HepG2 (cell line): ENCODE data around the gene SEMA3F. TPM values are rescaled to one million over a fixed set of nuclear protein-coding genes. Genes with fewer than 3 reads are reported as not detected.

Experiments
- ATAC-seq: fragments of 200-7000 bp; cut with Tn5 transposase; 3 replicates; pipeline ENCODE4 v1.9.1; 2020; ENCODE audit warnings: mild to moderate bottlenecking, moderate library complexity
- BruUV-seq: library from RNA; stranded (reverse); fragments of 400-500 nt; replicated peaks from 2 replicates; lab custom pipeline; 2021; lab: Mats Ljungman, UMichigan
- CTCF ChIA-PET: fragments of 300-600 bp; formaldehyde crosslinking; extraction: SDS; loops from one replicate; lab custom pipeline; 2021; ENCODE audit warnings: low total read pairs, inconsistent platforms, low intra/inter-chr PET ratio; lab: Yijun Ruan, JAX
- POLR2A ChIA-PET: fragments of 350-600 bp; sonication (Branson Sonifier 250); formaldehyde crosslinking; loops from one replicate; lab custom pipeline; 2020; ENCODE audit warnings: antibody characterized with exemption, inconsistent platforms; lab: Yijun Ruan, JAX
- DNase-seq: peaks from one replicate; pipeline ENCODE4 v3.0.0-alpha.2; 2015; ENCODE audit warnings: low spot score
- FAIRE-seq: peaks from 3 replicates; lab custom pipeline; 2011; peaks lifted over from hg19 to GRCh38; lab: Jason Lieb, UNC
- H2AFZ ChIP-seq: one replicate; pipeline ENCODE4 v1.6.1; 2011; ENCODE audit warnings: low read length, inconsistent platforms
- H3K27ac ChIP-seq: fragments of 300-600 bp; 3 replicates; pipeline ENCODE4 v1.8.0; 2011; ENCODE audit warnings: mixed run types, mild to moderate bottlenecking, mixed read lengths, low read length, inconsistent platforms; ENCODE audit not compliant: insufficient read depth; ENCODE audit errors: extremely low read length
- H3K27me3 ChIP-seq, 2 experiments: fragments of 200-600 bp in 1 of 2; 2 replicates in 1 of 2; 3 replicates in 1 of 2; pipeline versions ENCODE4 v1.6.0 to v1.8.0; 2011; ENCODE audit warnings: low read length in 2 of 2, mild to moderate bottlenecking in 2 of 2, moderate library complexity in 2 of 2, inconsistent platforms in 1 of 2; ENCODE audit not compliant: insufficient read depth in 2 of 2, control insufficient read depth in 1 of 2
- H3K36me3 ChIP-seq, 2 experiments: fragments of 200-600 bp in 1 of 2; replicated peaks in 1 of 2; 2 replicates in 1 of 2; 3 replicates in 1 of 2; pipeline versions ENCODE4 v1.5.1 to v1.8.0; 2011; ENCODE audit warnings: low read length in 2 of 2, inconsistent platforms in 1 of 2; ENCODE audit not compliant: insufficient read depth in 2 of 2, control insufficient read depth in 1 of 2
- H3K4me1 ChIP-seq: 2 replicates; pipeline ENCODE4 v1.5.1; 2012; ENCODE audit warnings: low read length, inconsistent platforms; ENCODE audit not compliant: insufficient read depth
- H3K4me2 ChIP-seq: 2 replicates; pipeline ENCODE4 v1.6.0; 2011; ENCODE audit warnings: low read depth, low read length, inconsistent platforms
- H3K4me3 ChIP-seq, 3 experiments: fragments of 200-600 bp in 1 of 3; sonication (generic), shearing (Covaris generic) in 1 of 3; replicated peaks in 1 of 3; 2 replicates each; pipeline ENCODE4 v1.5.1; 2011 to 2016; ENCODE audit warnings: low read length in 3 of 3, inconsistent platforms in 2 of 3, low read depth in 2 of 3, mild to moderate bottlenecking in 2 of 3, control low read depth in 1 of 3, mixed read lengths in 1 of 3; ENCODE audit not compliant: insufficient read depth in 1 of 3
- H3K79me2 ChIP-seq: one replicate; pipeline ENCODE4 v1.6.1; 2011; ENCODE audit warnings: low read length, inconsistent platforms; ENCODE audit not compliant: insufficient read depth
- H3K9ac ChIP-seq: 2 replicates; pipeline ENCODE4 v1.6.0; 2011; ENCODE audit warnings: mild to moderate bottlenecking, low read depth, low read length, inconsistent platforms; ENCODE audit not compliant: insufficient read depth
- H3K9me3 ChIP-seq: 2 replicates; pipeline ENCODE4 v1.5.1; 2012; ENCODE audit warnings: mild to moderate bottlenecking, low read length
- H4K20me1 ChIP-seq: 2 replicates; pipeline ENCODE4 v1.6.0; 2011; ENCODE audit warnings: inconsistent platforms, mild to moderate bottlenecking, low read length, moderate library complexity; ENCODE audit not compliant: insufficient read depth
- AKAP8 ChIP-seq: sonication (generic); formaldehyde crosslinking; IDR thresholded peaks from 2 replicates; pipeline ENCODE4 v1.5.1; 2020; ENCODE audit warnings: mild to moderate bottlenecking, missing genetic modification reagents
- ETV5 ChIP-seq: IDR thresholded peaks from 2 replicates; pipeline ENCODE4 v1.6.1; 2018; ENCODE audit warnings: missing biosample characterization, missing genetic modification reagents, inconsistent platforms, borderline replicate concordance
- HMG20A ChIP-seq: IDR thresholded peaks from 2 replicates; pipeline ENCODE4 v1.6.1; 2016; ENCODE audit warnings: borderline replicate concordance
- NFYB ChIP-seq: sonication (generic); formaldehyde crosslinking; IDR thresholded peaks from 2 replicates; pipeline ENCODE4 v1.4.0; 2020; ENCODE audit warnings: missing genetic modification reagents
- PRPF4 ChIP-seq: fragments of 200-400 bp; formaldehyde crosslinking; IDR thresholded peaks from 2 replicates; pipeline ENCODE4 v1.6.1; 2016; ENCODE audit warnings: low read length, low read depth; ENCODE audit not compliant: poor library complexity, severe bottlenecking
- ZFP1 ChIP-seq: IDR thresholded peaks from 2 replicates; pipeline ENCODE4 v1.6.1; 2016
- ZNF460 ChIP-seq: sonication (generic); formaldehyde crosslinking; IDR thresholded peaks from 2 replicates; pipeline ENCODE4 v1.5.1; 2020; ENCODE audit warnings: missing genetic modification reagents, mild to moderate bottlenecking, borderline replicate concordance
- ZNF749 ChIP-seq: sonication (generic); formaldehyde crosslinking; IDR thresholded peaks from 2 replicates; pipeline ENCODE4 v1.8.0; 2022; ENCODE audit warnings: mild to moderate bottlenecking, missing genetic modification reagents, moderate library complexity, borderline replicate concordance
- WGBS: methylation state at CpG from one replicate; pipeline ENCODE4 v1.1.6; 2017; ENCODE audit warnings: low lambda C conversion rate; 5-methylcytosine and 5-hydroxymethylcytosine counted together
- in situ Hi-C: cut with HindIII; loops from 2 replicates; pipeline ENCODE4 v1.10.0; 2017; ENCODE audit warnings: low pct_unique_long_range_greater_than_20kb; ENCODE audit not compliant: extremely low pct_ligation_motif_present
- intact Hi-C: fragments of 100-400 bp; cut with micrococcal nuclease; formaldehyde crosslinking; loops from one replicate; pipeline ENCODE4 v1.10.0; 2022; ENCODE audit not compliant: unreplicated experiment
- polyA plus RNA-seq, 8 experiments: library from polyadenylated mRNA; depleted of rRNA in 3 of 8; stranded (reverse) in 7 of 8; unstranded in 1 of 8; fragments of >200 nt; fragmentation: Illumina TruSeq in 4 of 8; extraction: Trizol in 4 of 8; gene quantifications; 2 replicates each; pipeline versions ENCODE4 v1.2.1 to v1.2.3, GENCODE V29; 2011 to 2016; ENCODE audit warnings: low read depth in 4 of 8, missing spikeins in 1 of 8, mixed read lengths in 1 of 8; ENCODE audit not compliant: insufficient read depth in 1 of 8
- total RNA-seq, 5 experiments: library from RNA; depleted of rRNA; stranded (reverse); fragments of >200 nt; fragmentation: Illumina TruSeq; extraction: Trizol; gene quantifications; 2 replicates each; pipeline ENCODE4 v1.2.3, GENCODE V29; 2016; ENCODE audit warnings: low read depth in 1 of 5

SEMA3F gene
- total and polyA plus RNA-seq, 2 of the 13 experiments (the other 11 are each of a cell fraction or from before 2014, with no cell fraction given), result 7.6 to 17.2 TPM

DNA sequence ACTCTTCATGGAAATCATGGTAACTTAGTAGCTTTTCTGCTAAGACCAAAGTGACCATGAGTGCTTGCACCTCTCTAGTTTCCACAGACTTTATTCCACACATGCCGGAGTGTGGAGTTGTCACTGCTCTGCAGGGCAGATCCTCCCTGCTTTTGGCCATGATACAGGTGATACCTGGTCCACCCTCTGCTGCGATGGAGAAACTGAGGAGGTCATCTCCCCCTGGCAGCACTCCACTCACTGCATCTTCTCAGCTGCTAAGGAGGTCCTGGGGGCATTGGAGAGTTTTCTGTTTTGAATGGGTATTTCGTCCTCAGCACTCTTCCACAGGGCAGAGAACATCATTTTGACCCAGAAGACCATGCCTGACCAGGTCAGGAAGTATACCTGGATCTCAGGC is 35.3 kb upstream of the SEMA3F start:
- H4K20me1 ChIP-seq, result peaks cover 2% of the 10 kb centered on the region; the same call in 1 of the 2 replicates
- DNase-seq (no peak), FAIRE-seq (no peak), ATAC-seq (no peak)
- H3K4me3 ChIP-seq, result no peak overlapping the region
- H3K9ac ChIP-seq, result no peak overlapping the region
- H3K36me3 ChIP-seq, result peaks cover 29 to 57% of the 10 kb centered on the region in 2 experiments
- ChIA-PET CTCF (interaction anchor here (1.3 to 2.8 kb wide), 2 partner anchors 69 kb away, joined by 6 to 50 read pairs; no protein-coding TSS in a partner anchor), POLR2A (interaction anchor here (1.0 to 1.9 kb wide), 5 partner anchors 18 to 116 kb away, joined by 3 to 8 read pairs (median 4); partner anchors contain the start of gene GNAI2)
- no peaks in the 10 kb centered on the region for H3K79me2 ChIP-seq
- no peak for TF ChIP-seq ZFP1 (CRISPR knock-in tag)
- no peak for TF ChIP-seq ZNF460 (CRISPR knock-in tag)
- no peak for TF ChIP-seq AKAP8 (CRISPR knock-in tag)
- no peak for TF ChIP-seq NFYB (CRISPR knock-in tag)
- TF ChIP-seq ETV5 (CRISPR knock-in tag), result no peak
- no peak for TF ChIP-seq PRPF4
- TF ChIP-seq HMG20A (CRISPR knock-in tag), result no peak
- TF ChIP-seq ZNF749, result no peak
- H2AFZ ChIP-seq, result no peak overlapping the region
- H3K27ac ChIP-seq, result no peak overlapping the region
- in situ Hi-C loops, result loop anchor here (5.0 kb wide), 1 partner anchor 68 kb away; no protein-coding TSS in a partner anchor
- 96% methylated on average over 3 of the region's 3 CpGs for WGBS
- H3K9me3 ChIP-seq, result no peaks in the 10 kb centered on the region
- H3K4me1 ChIP-seq, result peaks cover 7% of the 10 kb centered on the region; the same call in 1 of the 2 replicates
- intact Hi-C loops, result loop anchor here (5.0 kb wide), 1 partner anchor 53 kb away; no protein-coding TSS in a partner anchor
- H3K4me2 ChIP-seq, result no peak overlapping the region
- H3K27me3 ChIP-seq, result peaks cover 0 to 4% of the 10 kb centered on the region in 2 experiments; a peak in 1 of 5 replicates
- BruUV-seq, result no TSS peak
